HG03159 (cell line): ENCODE data around the gene H3-3A.
A peak's percentile ranks its signal among the peaks of the same experiment; 100 is the strongest.

ENCODE experiments used
- ATAC-seq: cut with Tn5 transposase; IDR thresholded peaks from one replicate; pipeline ENCODE4 v1.9.1; 2021; ENCODE audit warnings: mild to moderate bottlenecking, moderate library complexity; ENCODE audit not compliant: unreplicated experiment

The H3-3A gene

GRCh38 chr1:226062558-226063223 is at the start of gene H3-3A:
TSS of gene H3-3A (plus strand) at chr1:226062716. CDS start at chr1:226064352, 1,636 bp downstream.
- peak; percentile 71 for ATAC-seq

GRCh38 chr1:226017070-226017469 is 45.4 kb upstream of the H3-3A start:
- ATAC-seq, result no peak

- ATAC-seq, result no peak
Observed at GRCh38 chr1:226019572-226019971, 42.9 kb upstream of the H3-3A start.

GRCh38 chr1:226021401-226021800 is 41.1 kb upstream of the H3-3A start:
- no peak for ATAC-seq

- no peak for ATAC-seq
Observed at GRCh38 chr1:226021801-226022200, 40.7 kb upstream of the H3-3A start.

GRCh38 chr1:226023735-226024134 is 38.8 kb upstream of the H3-3A start:
- ATAC-seq, result no peak

- no peak for ATAC-seq
Observed at GRCh38 chr1:226026833-226027232, 35.7 kb upstream of the H3-3A start.

- no peak for ATAC-seq
Observed at GRCh38 chr1:226027538-226028217, 34.8 kb upstream of the H3-3A start.

- ATAC-seq, result peak; percentile 92
Observed at GRCh38 chr1:226029093-226029496, 33.4 kb upstream of the H3-3A start.

GRCh38 chr1:226029568-226030225 is 32.8 kb upstream of the H3-3A start:
- no peak for ATAC-seq

GRCh38 chr1:226033582-226033981 is 28.9 kb upstream of the H3-3A start:
- ATAC-seq, result no peak

- no peak for ATAC-seq
Observed at GRCh38 chr1:226033991-226034390, 28.5 kb upstream of the H3-3A start.

GRCh38 chr1:226034482-226034881 is 28.0 kb upstream of the H3-3A start:
- ATAC-seq, result no peak

GRCh38 chr1:226035915-226036314 is 26.6 kb upstream of the H3-3A start:
- ATAC-seq, result no peak

GRCh38 chr1:226038661-226039060 is 23.9 kb upstream of the H3-3A start:
- no peak for ATAC-seq

- no peak for ATAC-seq
Observed at GRCh38 chr1:226041419-226041818, 21.1 kb upstream of the H3-3A start.

- no peak for ATAC-seq
Observed at GRCh38 chr1:226044514-226045101, 17.9 kb upstream of the H3-3A start.

GRCh38 chr1:226046240-226046639 is 16.3 kb upstream of the H3-3A start:
- ATAC-seq, result no peak

GRCh38 chr1:226047495-226047894 is 15.0 kb upstream of the H3-3A start:
- no peak for ATAC-seq

GRCh38 chr1:226048886-226049285 is 13.6 kb upstream of the H3-3A start:
- ATAC-seq, result no peak

- ATAC-seq, result no peak
Observed at GRCh38 chr1:226050133-226050532, 12.4 kb upstream of the H3-3A start.

- ATAC-seq, result no peak
Observed at GRCh38 chr1:226051365-226051764, 11.2 kb upstream of the H3-3A start.
